Right lobe of liver (tissue), 4 donors: ENCODE results near the gene TMUB2.

Experiments
- POLR2A ChIP-seq: fragments of 450-650 bp; IDR thresholded peaks from one replicate; pipeline ENCODE4 v1.6.1; 2017; ENCODE audit warnings: antibody characterized with exemption, mild to moderate bottlenecking
- TF ChIP-seq, protein P1 (sequence below), 4 donors: fragments of 200-600 bp in 3 of 4; fragments of 450-650 bp in 1 of 4; IDR thresholded peaks; one replicate each; pipeline versions ENCODE4 v1.5.1 to v1.8.0; 2016 to 2022; ENCODE audit warnings: antibody characterized with exemption in 4 of 4, mild to moderate bottlenecking in 2 of 4
- donor health status: DM: no; HTN: no; CAD: no.
- donor health status: DM: no; HTN: no; CAD: no.
- donor health status: DM: no; HTN: yes; CAD: no.

DNA sequence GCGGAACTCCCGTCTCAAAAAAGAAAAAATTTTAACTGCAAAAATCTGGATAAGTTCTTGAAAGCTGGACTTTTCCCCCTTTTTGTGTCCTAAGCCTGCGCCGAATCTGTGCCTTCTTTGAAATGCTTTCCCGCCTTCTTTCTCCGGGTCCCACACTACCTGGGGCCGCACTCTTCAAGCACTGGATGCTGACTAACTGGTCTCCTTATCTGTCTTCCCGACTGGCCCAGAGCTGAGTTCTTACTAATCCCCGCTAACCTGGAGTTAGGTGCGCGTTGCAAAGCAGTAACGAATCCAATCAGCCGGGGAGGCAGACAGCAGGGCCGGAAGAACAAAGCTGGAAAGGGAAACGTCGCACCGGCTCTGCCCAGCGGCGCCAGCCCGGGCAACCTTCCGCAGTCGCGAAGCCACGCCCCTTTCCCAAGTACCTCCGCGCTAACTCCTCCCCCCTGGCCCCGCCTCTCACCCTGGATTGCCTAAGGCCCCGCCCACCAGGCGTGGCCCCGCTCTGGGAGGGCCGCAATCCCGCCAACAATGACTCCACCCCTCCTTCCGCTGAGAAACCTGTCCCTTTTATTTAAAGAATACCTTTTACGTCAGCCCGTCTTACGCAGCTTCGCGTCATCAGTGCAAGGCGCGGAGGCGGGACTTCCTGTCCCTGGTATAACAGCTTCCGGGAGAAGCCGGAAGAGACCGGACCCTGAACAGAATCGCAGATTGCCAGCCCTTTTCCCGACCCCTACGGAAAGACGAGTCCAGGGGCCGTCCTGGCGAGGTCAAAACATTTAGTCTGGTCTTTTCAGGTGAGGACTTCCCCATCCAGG lies at the start of gene TMUB2:
- TF ChIP-seq, protein P1, sequence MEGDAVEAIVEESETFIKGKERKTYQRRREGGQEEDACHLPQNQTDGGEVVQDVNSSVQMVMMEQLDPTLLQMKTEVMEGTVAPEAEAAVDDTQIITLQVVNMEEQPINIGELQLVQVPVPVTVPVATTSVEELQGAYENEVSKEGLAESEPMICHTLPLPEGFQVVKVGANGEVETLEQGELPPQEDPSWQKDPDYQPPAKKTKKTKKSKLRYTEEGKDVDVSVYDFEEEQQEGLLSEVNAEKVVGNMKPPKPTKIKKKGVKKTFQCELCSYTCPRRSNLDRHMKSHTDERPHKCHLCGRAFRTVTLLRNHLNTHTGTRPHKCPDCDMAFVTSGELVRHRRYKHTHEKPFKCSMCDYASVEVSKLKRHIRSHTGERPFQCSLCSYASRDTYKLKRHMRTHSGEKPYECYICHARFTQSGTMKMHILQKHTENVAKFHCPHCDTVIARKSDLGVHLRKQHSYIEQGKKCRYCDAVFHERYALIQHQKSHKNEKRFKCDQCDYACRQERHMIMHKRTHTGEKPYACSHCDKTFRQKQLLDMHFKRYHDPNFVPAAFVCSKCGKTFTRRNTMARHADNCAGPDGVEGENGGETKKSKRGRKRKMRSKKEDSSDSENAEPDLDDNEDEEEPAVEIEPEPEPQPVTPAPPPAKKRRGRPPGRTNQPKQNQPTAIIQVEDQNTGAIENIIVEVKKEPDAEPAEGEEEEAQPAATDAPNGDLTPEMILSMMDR (IDR thresholded peaks at IDR 0.05) = no peak
- peak; percentile 89 for TF ChIP-seq POLR2A
